ENCODE results near the gene CCDC192.
"Not testable (repeated sequence)": the region's sequence is repeated elsewhere in the genome, so short reads cannot be mapped to it uniquely, and the experiment has no call there.

Gene CCDC192

DNA sequence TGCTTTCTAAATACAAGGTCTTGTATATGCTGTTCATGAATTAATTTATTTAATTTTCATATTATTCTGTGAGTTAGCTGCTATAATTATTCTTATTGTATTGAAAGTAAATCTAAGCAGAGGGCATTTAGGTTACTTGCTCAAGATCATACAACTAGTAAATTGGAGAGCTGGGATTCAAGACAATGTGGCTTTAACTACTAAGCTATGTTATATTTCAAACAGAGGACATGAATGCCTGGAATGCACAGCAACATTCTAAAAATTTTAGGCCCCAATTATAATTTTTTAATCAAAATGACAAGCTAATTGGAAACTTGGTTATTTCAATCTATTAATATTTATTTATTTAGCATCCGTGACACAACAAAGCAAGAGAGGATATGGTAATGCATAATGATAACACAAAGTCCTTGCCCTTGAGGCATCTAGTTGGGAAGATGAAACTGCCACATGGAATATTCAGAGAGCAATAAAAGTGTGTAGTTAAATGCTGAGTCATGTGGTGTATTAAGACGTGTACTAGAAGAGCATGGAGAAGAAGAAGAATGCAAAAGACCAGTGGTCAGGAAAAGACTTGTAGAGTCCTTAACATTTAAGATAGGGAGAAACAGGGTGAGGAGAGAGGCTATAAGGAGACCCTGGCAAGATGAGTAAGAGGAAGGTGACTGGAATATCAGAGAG is 29.9 kb upstream of the CCDC192 start:
- H3K27ac ChIP-seq, result no peak overlapping the region
- no peaks in the 10 kb centered on the region for H4K20me1 ChIP-seq (ENCODE audit: insufficient read depth)
- TF ChIP-seq CTCF (conservative IDR thresholded peaks at IDR 0.05; ENCODE audit: low read depth, low read length), result no peak
- H3K9ac ChIP-seq, result no peak overlapping the region
- H3K4me1 ChIP-seq (ENCODE audit: low read depth, poor library complexity, severe bottlenecking), result no peaks in the 10 kb centered on the region
- H3K27me3 ChIP-seq (ENCODE audit: insufficient read depth, low read depth), result no peaks in the 10 kb centered on the region
- no peak overlapping the region for H3K4me3 ChIP-seq (IDR thresholded peaks at IDR 0.05; ENCODE audit: insufficient read depth, low read depth, low read length)
- no peak overlapping the region for H3K4me2 ChIP-seq
- H3K36me3 ChIP-seq (ENCODE audit: insufficient read depth), result no peaks in the 10 kb centered on the region
- no peaks in the 10 kb centered on the region for H3K79me2 ChIP-seq (ENCODE audit: insufficient read depth, low read depth)
- no peak overlapping the region for H2AFZ ChIP-seq (ENCODE audit: low read depth)

- H3K4me2 ChIP-seq; H3K27ac ChIP-seq; H3K4me3 ChIP-seq (IDR thresholded peaks at IDR 0.05; ENCODE audit: insufficient read depth, low read depth, low read length); H3K9ac ChIP-seq; H3K27me3 ChIP-seq (ENCODE audit: insufficient read depth, low read depth); H2AFZ ChIP-seq (ENCODE audit: low read depth); H3K4me1 ChIP-seq (ENCODE audit: low read depth, poor library complexity, severe bottlenecking); H4K20me1 ChIP-seq (ENCODE audit: insufficient read depth); H3K79me2 ChIP-seq (ENCODE audit: insufficient read depth, low read depth); H3K36me3 ChIP-seq (ENCODE audit: insufficient read depth): not testable (repeated sequence)
Measured at GRCh38 chr5:127676951-127677350, 26.2 kb upstream of the CCDC192 start.

- H3K27ac ChIP-seq; H3K4me2 ChIP-seq; H3K9ac ChIP-seq; H3K4me1 ChIP-seq (ENCODE audit: low read depth, poor library complexity, severe bottlenecking); H2AFZ ChIP-seq (ENCODE audit: low read depth); H4K20me1 ChIP-seq (ENCODE audit: insufficient read depth); H3K27me3 ChIP-seq (ENCODE audit: insufficient read depth, low read depth); H3K36me3 ChIP-seq (ENCODE audit: insufficient read depth); H3K79me2 ChIP-seq (ENCODE audit: insufficient read depth, low read depth); H3K4me3 ChIP-seq (IDR thresholded peaks at IDR 0.05; ENCODE audit: insufficient read depth, low read depth, low read length): not testable (repeated sequence)
Measured at GRCh38 chr5:127679691-127680330, 23.4 kb upstream of the CCDC192 start.

DNA sequence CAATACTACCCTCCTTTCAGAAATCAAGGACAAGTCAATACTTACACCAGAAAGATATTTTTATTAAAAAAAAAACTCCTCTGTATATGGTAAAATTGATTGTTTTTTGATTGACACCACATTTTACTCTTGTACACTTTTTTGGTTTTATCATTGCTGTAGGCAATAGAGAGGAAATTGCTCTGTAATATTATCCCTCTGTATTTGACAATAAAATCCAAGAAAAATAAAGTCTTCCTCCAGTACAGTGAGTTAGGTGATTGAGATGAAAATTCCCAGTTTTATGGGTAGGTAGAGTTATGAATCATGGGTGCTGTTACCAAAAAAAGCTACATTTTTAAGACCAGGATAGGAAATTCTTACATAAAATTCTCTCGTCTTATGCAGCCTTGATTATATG is 22.6 kb upstream of the CCDC192 start:
- Histone ChIP-seq H3K4me1 (ENCODE audit: low read depth, poor library complexity, severe bottlenecking) (no peaks in the 10 kb centered on the region), H2AFZ (ENCODE audit: low read depth) (no peak overlapping the region), H3K4me2 (no peak overlapping the region), H3K27me3 (ENCODE audit: insufficient read depth, low read depth) (no peaks in the 10 kb centered on the region), H4K20me1 (ENCODE audit: insufficient read depth) (no peaks in the 10 kb centered on the region), H3K36me3 (ENCODE audit: insufficient read depth) (no peaks in the 10 kb centered on the region), H3K27ac (no peak overlapping the region), H3K79me2 (ENCODE audit: insufficient read depth, low read depth) (no peaks in the 10 kb centered on the region), H3K4me3 (IDR thresholded peaks at IDR 0.05; ENCODE audit: insufficient read depth, low read depth, low read length) (no peak overlapping the region), H3K9ac (no peak overlapping the region)
- no peak for TF ChIP-seq CTCF (conservative IDR thresholded peaks at IDR 0.05; ENCODE audit: low read depth, low read length)

GRCh38 chr5:127683008-127683407 is 20.2 kb upstream of the CCDC192 start:
- no peaks in the 10 kb centered on the region for H4K20me1 ChIP-seq (ENCODE audit: insufficient read depth)

More at GRCh38 chr5:127683008-127683407, 20.2 kb upstream of the CCDC192 start:
- no peak for TF ChIP-seq CTCF (conservative IDR thresholded peaks at IDR 0.05; ENCODE audit: low read depth, low read length)
- H3K4me2 ChIP-seq, result no peak overlapping the region
- no peak overlapping the region for H3K27ac ChIP-seq
- H3K27me3 ChIP-seq (ENCODE audit: insufficient read depth, low read depth), result no peaks in the 10 kb centered on the region
- H3K36me3 ChIP-seq (ENCODE audit: insufficient read depth), result no peaks in the 10 kb centered on the region
- H3K4me1 ChIP-seq (ENCODE audit: low read depth, poor library complexity, severe bottlenecking), result no peaks in the 10 kb centered on the region
- H3K79me2 ChIP-seq (ENCODE audit: insufficient read depth, low read depth), result no peaks in the 10 kb centered on the region
- no peak overlapping the region for H2AFZ ChIP-seq (ENCODE audit: low read depth)
- H3K4me3 ChIP-seq (IDR thresholded peaks at IDR 0.05; ENCODE audit: insufficient read depth, low read depth, low read length), result no peak overlapping the region
- H3K9ac ChIP-seq, result no peak overlapping the region

All from KMS-11 (cell line).